Astrocyte of the cerebellum (primary cell): ENCODE results near the gene VPREB3.

Experiments used
- DNase-seq: peaks from one replicate; pipeline ENCODE4 v3.0.0-alpha.2; 2011; ENCODE audit warnings: low read depth
- H3K4me3 ChIP-seq: 2 replicates; pipeline ENCODE4 v1.5.1; 2011; ENCODE audit warnings: mild to moderate bottlenecking, low read depth, low read length, moderate library complexity
- CTCF ChIP-seq: IDR thresholded peaks from 2 replicates; pipeline ENCODE4 v1.5.1; 2012; ENCODE audit warnings: low read length, low read depth, moderate library complexity, mild to moderate bottlenecking; ENCODE audit errors: missing control alignments
- in situ Hi-C: cut with HindIII; loops from 2 replicates; pipeline ENCODE4 v1.10.0; 2017; ENCODE audit warnings: low sequenced_read_pairs

The VPREB3 gene

GRCh38 chr22:23751441-23751996 lies 2.7 kb downstream of the VPREB3 start:
- DNase-seq: no peak
- H3K4me3 ChIP-seq: peak overlapping the region; percentile 90
- in situ Hi-C loops: no loop called here
- no peak for TF ChIP-seq CTCF

GRCh38 chr22:23750714-23751440 lies 3.3 kb downstream of the VPREB3 start, which contains the start of gene ZNF70:
TSS of gene ZNF70 (minus strand) at chr22:23751112. CDS start at chr22:23745140, 5,972 bp downstream.
- in situ Hi-C loops: no loop called here
- H3K4me3 ChIP-seq: peak within 1 kb of the TSS; percentile 90
- DNase-seq: peak; percentile 45
- peak; percentile 20 for TF ChIP-seq CTCF

DNA sequence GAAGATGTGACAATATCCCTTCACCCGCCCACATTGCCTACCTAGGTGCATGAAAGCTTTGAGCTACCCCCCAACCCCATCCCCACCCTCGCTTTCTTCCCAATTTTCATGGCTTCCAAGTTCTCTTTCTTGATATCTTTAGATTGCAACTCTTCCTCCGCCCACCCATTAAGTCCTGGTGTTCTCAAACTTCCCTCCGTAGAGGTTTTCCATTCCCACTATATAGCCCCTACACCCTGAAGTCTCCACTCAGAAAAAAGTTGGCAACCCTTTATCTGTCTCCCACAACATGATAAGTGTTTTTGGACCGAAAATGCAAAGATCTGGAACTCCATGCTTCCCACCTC lies 3.9 kb downstream of the VPREB3 start:
- in situ Hi-C loops: no loop called here
- no peak for DNase-seq
- no peak for TF ChIP-seq CTCF
- peak overlapping the region; percentile 90 for H3K4me3 ChIP-seq

DNA sequence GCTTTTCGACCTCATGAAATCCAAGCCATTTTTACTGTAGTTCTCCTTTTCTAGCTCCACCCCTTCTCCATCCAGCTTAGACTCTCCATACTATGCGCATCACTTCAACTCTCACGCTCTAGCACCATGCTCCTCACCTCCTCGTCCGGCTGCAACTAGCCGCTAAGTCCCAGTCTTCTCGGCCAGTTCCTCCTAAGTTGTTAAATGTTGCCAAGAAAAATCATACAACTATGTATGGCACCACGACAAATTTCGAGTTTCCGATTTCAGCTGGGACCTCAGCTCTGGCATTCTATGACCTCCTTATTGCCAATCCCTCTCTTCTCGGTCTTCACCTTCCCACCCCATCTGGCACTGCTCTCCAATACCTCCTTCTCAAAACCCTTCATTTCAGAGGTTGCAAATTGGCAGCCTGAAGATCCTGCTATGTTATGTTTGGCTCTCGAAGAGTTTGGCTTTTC lies 4.4 kb downstream of the VPREB3 start:
- no peak for TF ChIP-seq CTCF
- peak overlapping the region; percentile 90 for H3K4me3 ChIP-seq
- in situ Hi-C loops: no loop called here
- DNase-seq: peak; percentile 24

DNA sequence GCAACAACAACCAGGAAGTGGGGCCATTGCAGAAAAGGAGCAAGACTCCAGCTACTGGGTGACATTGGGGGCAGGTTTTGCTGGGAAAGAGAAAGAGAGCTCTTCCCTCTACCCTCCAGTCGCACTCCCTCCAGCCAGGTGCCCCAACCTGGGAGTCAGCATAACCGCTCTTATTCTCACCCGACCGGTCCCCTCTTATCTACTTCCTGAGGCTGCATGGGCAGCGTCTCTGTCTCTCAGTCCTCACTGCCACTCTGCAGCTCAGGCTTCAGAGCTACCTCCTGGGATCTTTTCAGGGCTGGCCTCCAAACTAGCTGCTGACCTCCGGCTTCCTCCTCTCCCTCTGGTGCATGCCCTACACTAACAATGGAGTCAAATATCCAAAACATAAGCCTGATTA lies 8.4 kb downstream of the VPREB3 start:
- in situ Hi-C loops: no loop called here
- TF ChIP-seq CTCF: no peak
- DNase-seq: no peak
- no peak overlapping the region for H3K4me3 ChIP-seq

GRCh38 chr22:23744485-23744884 lies 9.7 kb downstream of the VPREB3 start:
- in situ Hi-C loops: no loop called here

More at GRCh38 chr22:23744485-23744884, 9.7 kb downstream of the VPREB3 start:
- no peak overlapping the region for H3K4me3 ChIP-seq
- DNase-seq: no peak
- no peak for TF ChIP-seq CTCF
